K562 (cell line): Measurements from ENCODE around the gene TMEM242. TPM values are rescaled to one million over a fixed set of nuclear protein-coding genes. Genes with fewer than 3 reads are reported as not detected.

Experiments
- BHLHE40 ChIP-seq: IDR thresholded peaks from 2 replicates; pipeline ENCODE4 v1.6.1; 2011; ENCODE audit warnings: low read length, improper control_type of control experiment
- CHD1 ChIP-seq: fragments of 200-600 bp; sonication (generic); IDR thresholded peaks from one replicate; pipeline ENCODE4 v1.6.1; 2012; ENCODE audit warnings: mild to moderate bottlenecking, moderate library complexity, low read length, inconsistent platforms
- ETV1 ChIP-seq: fragments of 450-650 bp; conservative IDR thresholded peaks from 2 replicates; pipeline ENCODE4 v1.6.1; 2016; ENCODE audit warnings: missing genetic modification characterization, control low read depth, low read depth, missing compliant biosample characterization
- FOXM1 ChIP-seq, 2 experiments: fragments of 450-650 bp in 1 of 2; sonication (generic) in 1 of 2; formaldehyde crosslinking in 1 of 2; IDR thresholded peaks; 2 replicates each; pipeline versions ENCODE4 v1.6.1 to v1.9.0; 2017 to 2022; ENCODE audit warnings: low read depth in 2 of 2, mild to moderate bottlenecking in 2 of 2, missing genetic modification reagents in 1 of 2, moderate library complexity in 1 of 2
- OTX1 ChIP-seq: fragments of 450-650 bp; formaldehyde crosslinking; IDR thresholded peaks from 2 replicates; pipeline ENCODE4 v1.4.0; 2022; ENCODE audit warnings: mild to moderate bottlenecking
- PKNOX1 ChIP-seq: fragments of 450-650 bp; IDR thresholded peaks from 2 replicates; pipeline ENCODE4 v1.6.1; 2016
- POLR2A ChIP-seq: fragments of 450-650 bp; conservative IDR thresholded peaks from 2 replicates; pipeline ENCODE4 v1.6.1; 2016
- POLR2G ChIP-seq: fragments of 200-400 bp; formaldehyde crosslinking; IDR thresholded peaks from 2 replicates; pipeline ENCODE4 v1.6.1; 2017; ENCODE audit warnings: low read depth, mild to moderate bottlenecking, antibody characterized with exemption, low read length, moderate library complexity
- PPARD ChIP-seq: fragments of 250-450 bp; sonication (Bioruptor Pico); IDR thresholded peaks from 2 replicates; pipeline ENCODE4 v1.8.0; 2022; ENCODE audit warnings: inconsistent platforms, mild to moderate bottlenecking, moderate library complexity
- RCOR1 ChIP-seq, 2 experiments: IDR thresholded peaks; 2 replicates each; pipeline ENCODE4 v1.6.1; 2012; ENCODE audit warnings: low read depth in 2 of 2, low read length in 2 of 2, borderline replicate concordance in 1 of 2, improper control_type of control experiment in 1 of 2
- SMARCA4 ChIP-seq: fragments of 450-650 bp; IDR thresholded peaks from 2 replicates; pipeline ENCODE4 v1.6.1; 2016
- TBL1XR1 ChIP-seq, 2 experiments: IDR thresholded peaks; 2 replicates each; pipeline ENCODE4 v1.6.1; 2012; ENCODE audit warnings: improper control_type of control experiment in 2 of 2, low read length in 2 of 2, mild to moderate bottlenecking in 1 of 2
- ZBTB33 ChIP-seq: sonication (generic); formaldehyde crosslinking; IDR thresholded peaks from 2 replicates; pipeline ENCODE4 v1.8.1; 2023; ENCODE audit warnings: mild to moderate bottlenecking, missing genetic modification reagents
- ZBTB7A ChIP-seq: IDR thresholded peaks from 2 replicates; pipeline ENCODE4 v1.6.1; 2011; ENCODE audit warnings: low read depth, mild to moderate bottlenecking, low read length, moderate library complexity, borderline replicate concordance; ENCODE audit not compliant: control insufficient read depth
- ZC3H11A ChIP-seq: IDR thresholded peaks from 2 replicates; pipeline ENCODE4 v1.6.1; 2012; ENCODE audit warnings: low read depth, low read length, improper control_type of control experiment
- ZKSCAN8 ChIP-seq: fragments of 200-800 bp; sonication (Bioruptor generic); IDR thresholded peaks from 2 replicates; pipeline ENCODE4 v1.6.1; 2016; ENCODE audit warnings: missing genetic modification characterization, missing compliant biosample characterization
- ZNF143 ChIP-seq: sonication (generic); formaldehyde crosslinking; IDR thresholded peaks from 2 replicates; pipeline ENCODE4 v1.9.0; 2022; ENCODE audit warnings: mild to moderate bottlenecking, missing genetic modification reagents
- ZNF165 ChIP-seq: fragments of 250-450 bp; sonication (Bioruptor Pico); IDR thresholded peaks from 2 replicates; pipeline ENCODE4 v1.4.0; 2020; ENCODE audit warnings: borderline replicate concordance
- ZNF586 ChIP-seq: fragments of 450-650 bp; formaldehyde crosslinking; conservative IDR thresholded peaks from 2 replicates; pipeline ENCODE4 v1.4.0; 2020; ENCODE audit warnings: mild to moderate bottlenecking, moderate library complexity
- ZNF592 ChIP-seq: fragments of 450-650 bp; IDR thresholded peaks from 2 replicates; pipeline ENCODE4 v1.6.1; 2017; ENCODE audit warnings: antibody characterized with exemption, mild to moderate bottlenecking
- ZNF696 ChIP-seq: fragments of 250-450 bp; sonication (Bioruptor Pico); conservative IDR thresholded peaks from 2 replicates; pipeline ENCODE4 v1.4.0; 2020; ENCODE audit warnings: mild to moderate bottlenecking, moderate library complexity
- polyA plus RNA-seq, 8 experiments: library from polyadenylated mRNA; depleted of rRNA in 4 of 8; stranded (reverse) in 5 of 8; unstranded in 3 of 8; fragments of >200 nt; fragmentation: Nextera tagmentation in 2 of 8; fragmentation: Illumina TruSeq in 1 of 8; extraction: Ambion mirVana in 2 of 8; extraction: Trizol in 1 of 8; gene quantifications; 2 replicates each; pipeline versions ENCODE4 v1.2.1 to v1.2.3, GENCODE V29; 2011 to 2014; ENCODE audit warnings: inconsistent platforms in 1 of 8, missing spikeins in 1 of 8
- total RNA-seq, 7 experiments: library from RNA; depleted of rRNA in 6 of 7; stranded (reverse); fragments of >200 nt in 6 of 7; fragmentation: Illumina TruSeq in 2 of 7; extraction: Trizol in 2 of 7; gene quantifications; 2 replicates each; pipeline versions ENCODE4 v1.2.1 to v1.2.3, GENCODE V29; 2011 to 2021; ENCODE audit warnings: low replicate concordance in 1 of 7

The TMEM242 gene
- total and polyA plus RNA-seq, 9 of the 15 experiments (the other 6 are each of a cell fraction or from before 2014, with no cell fraction given), result 9.5 to 35.3 (median 16.5) TPM

GRCh38 chr6:157240059-157240959 lies 83.0 kb downstream of the TMEM242 start (continued):
- TF ChIP-seq ZBTB33 (CRISPR knock-in tag) (0 out of 2 replicates have a peak, but pooled peaks have one; percentile 25), FOXM1 (IDR thresholded peaks at IDR 0.05; ENCODE audit: low read depth) (0 out of 2 replicates have a peak, but pooled peaks have one; percentile 12), FOXM1 (CRISPR knock-in tag; IDR thresholded peaks at IDR 0.05; ENCODE audit: low read depth) (no peak), CHD1 (no peak), ZC3H11A (no peak), ZNF592 (peak; percentile 83; the same call in 1 of the 2 replicates), TBL1XR1 (IDR thresholded peaks at IDR 0.05; ENCODE audit: low read length in 2 of 2) (0 out of 4 replicates have a peak, but pooled peaks of 1 of the 2 experiments have one; percentile 48), SMARCA4 (peak; percentile 81), ZBTB7A (peak; percentile 61; the same call in 1 of the 2 replicates), ZNF143 (CRISPR knock-in tag) (no peak), BHLHE40 (peak; percentile 86), POLR2G (peak; percentile 74), RCOR1 (IDR thresholded peaks at IDR 0.05; ENCODE audit: borderline replicate concordance in 1 of 2, low read depth in 2 of 2, low read length in 2 of 2) (peak in 1 of 2 experiments; percentile 64; a peak in 3 of 4 replicates), ZNF586 (CRISPR knock-in tag) (no peak), ZNF165 (no peak), ETV1 (tag) (no peak), ZNF696 (CRISPR knock-in tag) (no peak), PKNOX1 (peak; percentile 48), OTX1 (no peak), POLR2A (peak; percentile 65), PPARD (CRISPR knock-in tag) (no peak), ZKSCAN8 (CRISPR knock-in tag) (no peak)
